ENCODE results near the gene PLPP4.

DNA sequence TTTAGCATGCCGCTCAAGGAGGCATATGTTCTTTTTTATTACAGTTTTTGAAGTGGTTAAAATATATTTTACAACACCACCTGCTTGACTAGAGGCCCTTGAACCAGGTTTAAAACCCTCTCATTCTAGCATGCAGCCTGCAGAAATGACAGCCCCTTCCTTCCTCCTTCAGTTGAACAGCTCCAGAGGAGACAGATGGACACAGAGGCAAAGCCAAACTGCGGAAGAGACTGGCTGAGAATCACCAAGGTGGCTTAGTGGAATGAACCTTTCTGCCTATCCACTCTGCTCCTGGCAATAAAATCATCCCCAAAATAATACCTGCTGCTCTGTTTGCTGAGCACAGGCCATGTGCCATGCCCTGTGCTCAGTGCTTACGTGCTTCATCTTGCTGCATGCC lies 23.9 kb upstream of the PLPP4 start:
- TF ChIP-seq, protein P1, sequence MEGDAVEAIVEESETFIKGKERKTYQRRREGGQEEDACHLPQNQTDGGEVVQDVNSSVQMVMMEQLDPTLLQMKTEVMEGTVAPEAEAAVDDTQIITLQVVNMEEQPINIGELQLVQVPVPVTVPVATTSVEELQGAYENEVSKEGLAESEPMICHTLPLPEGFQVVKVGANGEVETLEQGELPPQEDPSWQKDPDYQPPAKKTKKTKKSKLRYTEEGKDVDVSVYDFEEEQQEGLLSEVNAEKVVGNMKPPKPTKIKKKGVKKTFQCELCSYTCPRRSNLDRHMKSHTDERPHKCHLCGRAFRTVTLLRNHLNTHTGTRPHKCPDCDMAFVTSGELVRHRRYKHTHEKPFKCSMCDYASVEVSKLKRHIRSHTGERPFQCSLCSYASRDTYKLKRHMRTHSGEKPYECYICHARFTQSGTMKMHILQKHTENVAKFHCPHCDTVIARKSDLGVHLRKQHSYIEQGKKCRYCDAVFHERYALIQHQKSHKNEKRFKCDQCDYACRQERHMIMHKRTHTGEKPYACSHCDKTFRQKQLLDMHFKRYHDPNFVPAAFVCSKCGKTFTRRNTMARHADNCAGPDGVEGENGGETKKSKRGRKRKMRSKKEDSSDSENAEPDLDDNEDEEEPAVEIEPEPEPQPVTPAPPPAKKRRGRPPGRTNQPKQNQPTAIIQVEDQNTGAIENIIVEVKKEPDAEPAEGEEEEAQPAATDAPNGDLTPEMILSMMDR (IDR thresholded peaks at IDR 0.05; ENCODE audit: insufficient read depth, low read length), result no peak
- TF ChIP-seq SPI1 (IDR thresholded peaks at IDR 0.05; ENCODE audit: borderline replicate concordance, low read depth), result no peak
- no peak for TF ChIP-seq POLR2AphosphoS5 (IDR thresholded peaks at IDR 0.05; ENCODE audit: low read depth)

Measured in HL-60 (cell line).